Osteoblast (primary cell): ENCODE measurements around the gene ADARB2. TPM values are rescaled to one million over a fixed set of nuclear protein-coding genes. Genes with fewer than 3 reads are reported as not detected.

Experiments used
- DNase-seq: peaks from one replicate; pipeline ENCODE4 v3.0.0; 2011; ENCODE audit warnings: low spot score, mixed read lengths; ENCODE audit not compliant: insufficient read length; ENCODE audit errors: missing footprints
- H2AFZ ChIP-seq: 2 replicates; pipeline ENCODE4 v1.6.0; 2011; ENCODE audit warnings: mild to moderate bottlenecking, low read length
- H3K27ac ChIP-seq: 2 replicates; pipeline ENCODE4 v1.5.1; 2011; ENCODE audit warnings: mild to moderate bottlenecking, low read depth, low read length, moderate library complexity
- H3K27me3 ChIP-seq: 2 replicates; pipeline ENCODE4 v1.6.0; 2012; ENCODE audit warnings: mild to moderate bottlenecking, control low read depth, inconsistent platforms, low read length, moderate library complexity; ENCODE audit not compliant: insufficient read depth
- H3K36me3 ChIP-seq: 2 replicates; pipeline ENCODE4 v1.5.1; 2011; ENCODE audit warnings: mild to moderate bottlenecking, low read length, control low read depth, moderate library complexity; ENCODE audit not compliant: insufficient read depth
- H3K4me1 ChIP-seq: 2 replicates; pipeline ENCODE4 v1.5.1; 2011; ENCODE audit warnings: mild to moderate bottlenecking, low read length, control low read depth, moderate library complexity; ENCODE audit not compliant: insufficient read depth
- H3K4me2 ChIP-seq: 2 replicates; pipeline ENCODE4 v1.6.0; 2011; ENCODE audit warnings: mild to moderate bottlenecking, low read length; ENCODE audit not compliant: insufficient read depth
- H3K4me3 ChIP-seq: fragments of 200-600 bp; sonication (generic); 3 replicates; pipeline ENCODE4 v1.5.1; 2012; ENCODE audit warnings: mild to moderate bottlenecking, low read length, inconsistent platforms; ENCODE audit not compliant: insufficient read depth
- H3K79me2 ChIP-seq: 2 replicates; pipeline ENCODE4 v1.6.0; 2012; ENCODE audit warnings: mild to moderate bottlenecking, low read length, control low read depth, inconsistent platforms; ENCODE audit not compliant: insufficient read depth
- H3K9me3 ChIP-seq: 2 replicates; pipeline ENCODE4 v1.5.1; 2011; ENCODE audit warnings: low read depth, low read length, control low read depth
- H4K20me1 ChIP-seq: 2 replicates; pipeline ENCODE4 v1.6.0; 2012; ENCODE audit warnings: mild to moderate bottlenecking, low read length, control low read depth; ENCODE audit not compliant: insufficient read depth
- total RNA-seq: library from RNA; depleted of rRNA; stranded (reverse); fragments of >200 nt; gene quantifications from 2 replicates; pipeline ENCODE4 v1.2.3, GENCODE V29; 2012
- TF ChIP-seq, protein P1 (sequence below): IDR thresholded peaks from 2 replicates; pipeline ENCODE4 v1.5.1; 2011; ENCODE audit warnings: mild to moderate bottlenecking, low read depth, low read length, moderate library complexity; ENCODE audit errors: extremely low read depth

The ADARB2 gene
- total RNA-seq, 1 donor = not detected

DNA sequence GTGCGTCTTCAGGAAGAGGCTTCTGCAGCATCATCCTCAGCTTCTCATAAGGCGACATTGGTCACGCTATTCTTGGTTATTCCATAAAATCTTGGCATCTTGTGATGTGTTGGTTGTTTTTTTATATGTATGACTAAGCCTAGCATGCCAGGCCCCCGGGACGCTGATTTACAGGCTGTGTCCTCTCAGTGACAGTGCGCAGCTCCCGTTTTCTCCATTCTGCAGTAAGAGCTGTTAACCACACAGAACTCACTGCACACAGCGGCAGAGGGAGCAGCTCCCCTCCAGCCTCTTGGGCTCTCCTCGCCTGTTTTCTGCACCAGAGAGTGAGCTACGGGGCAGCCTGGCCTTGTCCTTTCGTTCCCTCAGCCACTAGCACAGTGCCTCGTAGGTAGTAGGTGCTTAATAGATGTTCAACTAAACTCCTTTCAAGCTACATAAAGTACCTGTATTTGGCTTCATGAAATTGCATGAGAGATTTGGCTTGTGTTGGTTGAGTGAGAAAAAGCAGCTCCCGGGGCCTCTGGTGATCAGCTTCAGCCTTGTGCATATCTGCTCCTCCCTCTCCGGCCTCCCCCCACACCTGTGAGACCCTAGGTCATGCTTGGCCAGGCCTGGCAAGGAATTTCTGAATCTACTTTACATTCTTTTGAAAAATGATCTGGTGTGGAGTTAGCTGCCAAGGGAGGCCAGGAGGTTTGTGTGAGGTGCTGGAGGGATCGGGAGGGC, 564.9 kb downstream of the ADARB2 start:
- H3K4me2 ChIP-seq = no peak overlapping the region
- no peak for DNase-seq
- H3K27ac ChIP-seq = no peak overlapping the region
- H4K20me1 ChIP-seq = no peaks in the 10 kb centered on the region
- TF ChIP-seq, protein P1, sequence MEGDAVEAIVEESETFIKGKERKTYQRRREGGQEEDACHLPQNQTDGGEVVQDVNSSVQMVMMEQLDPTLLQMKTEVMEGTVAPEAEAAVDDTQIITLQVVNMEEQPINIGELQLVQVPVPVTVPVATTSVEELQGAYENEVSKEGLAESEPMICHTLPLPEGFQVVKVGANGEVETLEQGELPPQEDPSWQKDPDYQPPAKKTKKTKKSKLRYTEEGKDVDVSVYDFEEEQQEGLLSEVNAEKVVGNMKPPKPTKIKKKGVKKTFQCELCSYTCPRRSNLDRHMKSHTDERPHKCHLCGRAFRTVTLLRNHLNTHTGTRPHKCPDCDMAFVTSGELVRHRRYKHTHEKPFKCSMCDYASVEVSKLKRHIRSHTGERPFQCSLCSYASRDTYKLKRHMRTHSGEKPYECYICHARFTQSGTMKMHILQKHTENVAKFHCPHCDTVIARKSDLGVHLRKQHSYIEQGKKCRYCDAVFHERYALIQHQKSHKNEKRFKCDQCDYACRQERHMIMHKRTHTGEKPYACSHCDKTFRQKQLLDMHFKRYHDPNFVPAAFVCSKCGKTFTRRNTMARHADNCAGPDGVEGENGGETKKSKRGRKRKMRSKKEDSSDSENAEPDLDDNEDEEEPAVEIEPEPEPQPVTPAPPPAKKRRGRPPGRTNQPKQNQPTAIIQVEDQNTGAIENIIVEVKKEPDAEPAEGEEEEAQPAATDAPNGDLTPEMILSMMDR = no peak
- H2AFZ ChIP-seq = no peak overlapping the region
- H3K79me2 ChIP-seq = no peaks in the 10 kb centered on the region
- H3K4me1 ChIP-seq = no peaks in the 10 kb centered on the region
- no peaks in the 10 kb centered on the region for H3K9me3 ChIP-seq
- H3K4me3 ChIP-seq = no peak overlapping the region
- no peaks in the 10 kb centered on the region for H3K27me3 ChIP-seq
- H3K36me3 ChIP-seq = no peaks in the 10 kb centered on the region

DNA sequence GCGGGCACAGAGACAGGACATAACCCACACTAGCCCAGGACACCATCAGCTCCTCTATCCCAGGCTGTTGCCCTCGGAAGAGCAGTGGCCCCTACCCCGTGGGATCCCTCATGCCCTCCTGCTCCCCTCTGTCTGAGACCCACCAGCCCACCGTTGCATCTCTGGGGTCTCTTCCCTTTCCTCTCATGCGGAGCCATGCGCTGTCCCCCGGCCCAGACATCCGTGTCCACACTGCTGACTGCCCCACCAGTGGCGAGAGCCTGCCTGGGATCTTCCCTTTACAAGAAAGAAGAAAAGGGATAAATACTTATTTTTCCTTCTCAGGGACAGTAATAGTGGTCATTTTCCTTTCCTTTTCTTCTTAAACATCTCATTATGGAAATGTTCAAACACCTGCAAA, 565.7 kb downstream of the ADARB2 start:
- H2AFZ ChIP-seq = no peak overlapping the region
- H3K27ac ChIP-seq = no peak overlapping the region
- DNase-seq = no peak
- H3K4me2 ChIP-seq = no peak overlapping the region
- no peaks in the 10 kb centered on the region for H3K27me3 ChIP-seq
- no peaks in the 10 kb centered on the region for H3K36me3 ChIP-seq
- H3K79me2 ChIP-seq = no peaks in the 10 kb centered on the region
- TF ChIP-seq, protein P1 = no peak
- H3K4me3 ChIP-seq = no peak overlapping the region
- H4K20me1 ChIP-seq = no peaks in the 10 kb centered on the region
- no peaks in the 10 kb centered on the region for H3K9me3 ChIP-seq
- no peaks in the 10 kb centered on the region for H3K4me1 ChIP-seq

DNA sequence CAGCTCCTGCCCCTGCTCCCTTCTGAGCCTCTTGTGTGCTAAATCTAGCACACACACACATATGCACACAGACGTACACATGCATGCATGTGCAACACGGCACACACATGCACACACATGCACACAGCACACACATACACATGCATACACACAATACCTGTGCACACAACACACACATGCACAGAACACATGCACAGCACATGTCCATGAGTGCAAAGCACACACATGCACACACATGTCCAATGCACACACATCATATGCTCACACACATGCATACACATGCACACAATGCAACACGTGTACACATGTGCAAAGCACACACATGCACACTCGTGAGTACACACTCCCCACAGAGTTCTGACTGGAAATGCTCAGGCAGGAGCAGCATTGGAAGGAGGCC, 566.1 kb downstream of the ADARB2 start:
- Histone ChIP-seq H4K20me1 (no peaks in the 10 kb centered on the region), H3K36me3 (no peaks in the 10 kb centered on the region), H3K27ac (no peak overlapping the region), H3K27me3 (no peaks in the 10 kb centered on the region), H3K4me3 (no peak overlapping the region), H2AFZ (no peak overlapping the region), H3K4me1 (no peaks in the 10 kb centered on the region), H3K79me2 (no peaks in the 10 kb centered on the region), H3K4me2 (no peak overlapping the region), H3K9me3 (no peaks in the 10 kb centered on the region)
- TF ChIP-seq, protein P1 = no peak
- no peak for DNase-seq

DNA sequence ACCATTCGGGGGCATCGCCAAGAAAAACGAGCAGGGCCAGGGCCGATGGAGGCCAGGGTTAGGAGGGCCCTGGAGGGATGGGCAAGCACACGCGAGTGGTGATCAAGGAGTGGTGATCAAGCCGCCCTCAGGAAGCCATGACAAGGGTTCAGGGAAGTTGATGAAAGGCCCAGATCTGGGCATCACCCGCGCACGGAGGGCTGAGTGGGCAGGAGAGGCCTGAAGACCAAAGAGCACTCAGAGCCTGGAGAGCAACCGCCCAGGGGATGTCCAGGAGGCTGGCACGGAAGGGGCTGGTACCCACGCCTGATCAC, 566.5 kb downstream of the ADARB2 start:
- H3K4me1 ChIP-seq = no peaks in the 10 kb centered on the region
- H3K27me3 ChIP-seq = no peaks in the 10 kb centered on the region
- no peak overlapping the region for H3K4me2 ChIP-seq
- no peaks in the 10 kb centered on the region for H4K20me1 ChIP-seq
- no peaks in the 10 kb centered on the region for H3K9me3 ChIP-seq
- H3K4me3 ChIP-seq = no peak overlapping the region
- H3K79me2 ChIP-seq = no peaks in the 10 kb centered on the region
- no peaks in the 10 kb centered on the region for H3K36me3 ChIP-seq
- no peak overlapping the region for H3K27ac ChIP-seq
- no peak for DNase-seq
- TF ChIP-seq, protein P1 = no peak
- no peak overlapping the region for H2AFZ ChIP-seq
